ENCODE measurements around the gene KANSL1. TPM values are rescaled to one million over a fixed set of nuclear protein-coding genes. Genes with fewer than 3 reads are reported as not detected.

The KANSL1 gene
- total RNA-seq, 1 donor from 2014 or later: 56.2 TPM

- H3K27me3 ChIP-seq (ENCODE audit: control insufficient read depth, insufficient read depth, low read length): peaks cover 3% of the 10 kb centered on the region
- no peak for DNase-seq (ENCODE audit: low read depth)
- H3K4me3 ChIP-seq (ENCODE audit: low read depth, low read length): no peak overlapping the region
- TF ChIP-seq CTCF (IDR thresholded peaks at IDR 0.05; ENCODE audit: insufficient read depth, low read length, poor library complexity, severe bottlenecking): no peak
- H3K36me3 ChIP-seq (ENCODE audit: control insufficient read depth, insufficient read depth, low read length): no peaks in the 10 kb centered on the region
These were observed 210.2 kb downstream of the KANSL1 start for GRCh38 chr17:45982791-45983613.

GRCh38 chr17:45981306-45981705 is 211.9 kb downstream of the KANSL1 start:
- Histone ChIP-seq H3K4me3 (ENCODE audit: low read depth, low read length) (no peak overlapping the region), H3K36me3 (ENCODE audit: control insufficient read depth, insufficient read depth, low read length) (no peaks in the 10 kb centered on the region), H3K27me3 (ENCODE audit: control insufficient read depth, insufficient read depth, low read length) (peaks cover 3% of the 10 kb centered on the region)
- TF ChIP-seq CTCF (IDR thresholded peaks at IDR 0.05; ENCODE audit: insufficient read depth, low read length, poor library complexity, severe bottlenecking): no peak
- no peak for DNase-seq (ENCODE audit: low read depth)

GRCh38 chr17:45980855-45981254 is 212.4 kb downstream of the KANSL1 start:
- no peak for DNase-seq (ENCODE audit: low read depth)
- no peak overlapping the region for H3K4me3 ChIP-seq (ENCODE audit: low read depth, low read length)
- peaks cover 3% of the 10 kb centered on the region for H3K27me3 ChIP-seq (ENCODE audit: control insufficient read depth, insufficient read depth, low read length)
- no peak for TF ChIP-seq CTCF (IDR thresholded peaks at IDR 0.05; ENCODE audit: insufficient read depth, low read length, poor library complexity, severe bottlenecking)
- H3K36me3 ChIP-seq (ENCODE audit: control insufficient read depth, insufficient read depth, low read length): no peaks in the 10 kb centered on the region

Other genes with a start within 250 kb of the KANSL1 start
- not detected in 2 replicates for gene STH, start 194.2 kb downstream of the KANSL1 start, total RNA-seq
- 2.0 and 2.8 TPM in 2 replicates for gene LRRC37A, start 101.7 kb upstream of the KANSL1 start, total RNA-seq
- gene ARL17B, start 168.3 kb upstream of the KANSL1 start, total RNA-seq: 2.1 and 3.8 TPM in 2 replicates